Peyer's patch (tissue), 4 donors: ENCODE data around the gene GPX1.

ENCODE experiments used
- POLR2A ChIP-seq, 2 donors: fragments of 450-650 bp; IDR thresholded peaks; one replicate each; pipeline ENCODE4 v1.5.1; 2017; ENCODE audit warnings: antibody characterized with exemption in 2 of 2, mild to moderate bottlenecking in 2 of 2, moderate library complexity in 2 of 2
- TF ChIP-seq, protein P1 (sequence below), 6 experiments: fragments of 450-650 bp in 4 of 6; fragments of 200-600 bp in 2 of 6; sonication (generic) in 1 of 6; IDR thresholded peaks; one replicate each; pipeline ENCODE4 v1.5.1; 2017 to 2019; ENCODE audit warnings: antibody characterized with exemption in 6 of 6, mild to moderate bottlenecking in 3 of 6, moderate library complexity in 1 of 6

DNA sequence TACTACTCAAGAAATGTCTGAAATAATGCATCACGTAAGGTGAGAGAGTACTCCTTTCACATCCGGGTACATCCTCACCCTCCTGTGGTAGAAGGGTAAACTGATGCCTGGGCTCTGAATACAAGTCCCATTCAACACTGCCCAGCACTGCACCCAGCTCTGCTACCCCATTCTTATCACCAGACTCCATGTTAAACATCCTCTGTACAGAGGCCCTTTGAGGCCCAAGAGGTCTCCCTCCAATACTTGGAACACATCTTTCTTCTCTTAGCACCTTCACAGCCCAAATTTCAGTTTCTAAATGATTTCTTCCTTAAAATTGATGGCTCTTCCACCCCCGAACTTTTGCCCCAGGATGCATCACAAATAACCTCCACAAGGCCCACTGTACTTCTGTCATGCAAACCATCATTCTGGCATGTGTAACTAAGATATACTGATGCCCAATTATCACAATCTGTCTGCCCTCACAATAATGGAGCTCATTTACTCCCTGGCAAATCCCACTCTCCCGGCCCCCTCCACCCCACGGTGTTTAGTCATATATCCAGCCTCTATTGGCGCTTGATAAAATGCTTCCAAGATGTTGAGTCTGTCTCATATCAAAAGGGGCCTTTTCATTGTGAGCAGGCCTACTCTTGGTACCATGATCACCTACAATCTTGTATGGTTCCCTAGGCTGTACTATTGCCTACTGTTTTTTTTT, 12.6 kb upstream of the GPX1 start:
- TF ChIP-seq, protein P1, sequence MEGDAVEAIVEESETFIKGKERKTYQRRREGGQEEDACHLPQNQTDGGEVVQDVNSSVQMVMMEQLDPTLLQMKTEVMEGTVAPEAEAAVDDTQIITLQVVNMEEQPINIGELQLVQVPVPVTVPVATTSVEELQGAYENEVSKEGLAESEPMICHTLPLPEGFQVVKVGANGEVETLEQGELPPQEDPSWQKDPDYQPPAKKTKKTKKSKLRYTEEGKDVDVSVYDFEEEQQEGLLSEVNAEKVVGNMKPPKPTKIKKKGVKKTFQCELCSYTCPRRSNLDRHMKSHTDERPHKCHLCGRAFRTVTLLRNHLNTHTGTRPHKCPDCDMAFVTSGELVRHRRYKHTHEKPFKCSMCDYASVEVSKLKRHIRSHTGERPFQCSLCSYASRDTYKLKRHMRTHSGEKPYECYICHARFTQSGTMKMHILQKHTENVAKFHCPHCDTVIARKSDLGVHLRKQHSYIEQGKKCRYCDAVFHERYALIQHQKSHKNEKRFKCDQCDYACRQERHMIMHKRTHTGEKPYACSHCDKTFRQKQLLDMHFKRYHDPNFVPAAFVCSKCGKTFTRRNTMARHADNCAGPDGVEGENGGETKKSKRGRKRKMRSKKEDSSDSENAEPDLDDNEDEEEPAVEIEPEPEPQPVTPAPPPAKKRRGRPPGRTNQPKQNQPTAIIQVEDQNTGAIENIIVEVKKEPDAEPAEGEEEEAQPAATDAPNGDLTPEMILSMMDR (IDR thresholded peaks at IDR 0.05) = no peak
- TF ChIP-seq POLR2A (IDR thresholded peaks at IDR 0.05) = no peak
